K562 (cell line): ENCODE measurements around the gene ACSL3. TPM values are rescaled to one million over a fixed set of nuclear protein-coding genes. Genes with fewer than 3 reads are reported as not detected.

Source experiments
- BMI1 ChIP-seq: fragments of 150-350 bp; IDR thresholded peaks from 2 replicates; pipeline ENCODE4 v1.6.1; 2014; ENCODE audit warnings: low read length
- CEBPG ChIP-seq, 3 experiments: fragments of 200-800 bp in 1 of 3; sonication (Bioruptor generic) in 1 of 3; sonication (generic) in 1 of 3; formaldehyde crosslinking in 1 of 3; IDR thresholded peaks in 2 of 3; conservative IDR thresholded peaks in 1 of 3; 2 replicates each; pipeline versions ENCODE4 v1.6.1 to v1.8.0; 2016 to 2022; ENCODE audit warnings: missing compliant biosample characterization in 2 of 3, missing genetic modification characterization in 2 of 3, mild to moderate bottlenecking in 1 of 3, missing genetic modification reagents in 1 of 3
- JUND ChIP-seq, 2 experiments: IDR thresholded peaks; 2 replicates in 1 of 2; 3 replicates in 1 of 2; pipeline ENCODE4 v1.6.1; 2011; ENCODE audit warnings: borderline replicate concordance in 2 of 2, low read depth in 2 of 2, low read length in 2 of 2, improper control_type of control experiment in 1 of 2, missing biosample characterization in 1 of 2, missing genetic modification characterization in 1 of 2, missing genetic modification reagents in 1 of 2
- PHTF2 ChIP-seq: fragments of 250-450 bp; sonication (Bioruptor Pico); IDR thresholded peaks from 2 replicates; pipeline ENCODE4 v1.5.0; 2021; ENCODE audit warnings: mild to moderate bottlenecking
- SETDB1 ChIP-seq: IDR thresholded peaks from one replicate; pipeline ENCODE4 v1.6.1; 2012; ENCODE audit warnings: low read length, control low read depth, inconsistent platforms
- SP1 ChIP-seq: sonication (generic); formaldehyde crosslinking; IDR thresholded peaks from 2 replicates; pipeline ENCODE4 v1.8.1; 2022; ENCODE audit warnings: mild to moderate bottlenecking, missing genetic modification reagents
- SUPT5H ChIP-seq: fragments of 450-650 bp; IDR thresholded peaks from 2 replicates; pipeline ENCODE4 v1.6.1; 2016
- polyA plus RNA-seq, 8 experiments: library from polyadenylated mRNA; depleted of rRNA in 4 of 8; stranded (reverse) in 5 of 8; unstranded in 3 of 8; fragments of >200 nt; fragmentation: Nextera tagmentation in 2 of 8; fragmentation: Illumina TruSeq in 1 of 8; extraction: Ambion mirVana in 2 of 8; extraction: Trizol in 1 of 8; gene quantifications; 2 replicates each; pipeline versions ENCODE4 v1.2.1 to v1.2.3, GENCODE V29; 2011 to 2014; ENCODE audit warnings: inconsistent platforms in 1 of 8, missing spikeins in 1 of 8
- total RNA-seq, 7 experiments: library from RNA; depleted of rRNA in 6 of 7; stranded (reverse); fragments of >200 nt in 6 of 7; fragmentation: Illumina TruSeq in 2 of 7; extraction: Trizol in 2 of 7; gene quantifications; 2 replicates each; pipeline versions ENCODE4 v1.2.1 to v1.2.3, GENCODE V29; 2011 to 2021; ENCODE audit warnings: low replicate concordance in 1 of 7
- TF ChIP-seq, protein P1 (sequence below), 2 experiments: fragments of 450-650 bp in 1 of 2; sonication (generic) in 1 of 2; formaldehyde crosslinking in 1 of 2; IDR thresholded peaks; 2 replicates each; pipeline versions ENCODE4 v1.7.1 to v1.9.0; 2016 to 2022; ENCODE audit warnings: inconsistent platforms in 1 of 2, mild to moderate bottlenecking in 1 of 2, missing genetic modification reagents in 1 of 2
- TF ChIP-seq, protein P2 (sequence below): fragments of 250-450 bp; sonication (Bioruptor Pico); IDR thresholded peaks from 2 replicates; pipeline ENCODE4 v1.8.0; 2022; ENCODE audit warnings: inconsistent platforms, mild to moderate bottlenecking, moderate library complexity, borderline replicate concordance
- TF ChIP-seq, protein P3 (sequence below): IDR thresholded peaks from 2 replicates; pipeline ENCODE4 v1.6.1; 2012; ENCODE audit warnings: low read depth, low read length, improper control_type of control experiment, borderline replicate concordance
- TF ChIP-seq, protein P4 (sequence below), 2 experiments: fragments of 450-650 bp in 1 of 2; sonication (generic) in 1 of 2; formaldehyde crosslinking in 1 of 2; IDR thresholded peaks in 1 of 2; conservative IDR thresholded peaks in 1 of 2; 2 replicates each; pipeline versions ENCODE4 v1.6.1 to v1.8.1; 2016 to 2023; ENCODE audit warnings: mild to moderate bottlenecking in 2 of 2, moderate library complexity in 2 of 2, inconsistent platforms in 1 of 2, missing genetic modification reagents in 1 of 2

Gene ACSL3
- total and polyA plus RNA-seq, 9 of the 15 experiments (the other 6 are each of a cell fraction or from before 2014, with no cell fraction given), result 21.3 to 123 (median 85.2) TPM

DNA sequence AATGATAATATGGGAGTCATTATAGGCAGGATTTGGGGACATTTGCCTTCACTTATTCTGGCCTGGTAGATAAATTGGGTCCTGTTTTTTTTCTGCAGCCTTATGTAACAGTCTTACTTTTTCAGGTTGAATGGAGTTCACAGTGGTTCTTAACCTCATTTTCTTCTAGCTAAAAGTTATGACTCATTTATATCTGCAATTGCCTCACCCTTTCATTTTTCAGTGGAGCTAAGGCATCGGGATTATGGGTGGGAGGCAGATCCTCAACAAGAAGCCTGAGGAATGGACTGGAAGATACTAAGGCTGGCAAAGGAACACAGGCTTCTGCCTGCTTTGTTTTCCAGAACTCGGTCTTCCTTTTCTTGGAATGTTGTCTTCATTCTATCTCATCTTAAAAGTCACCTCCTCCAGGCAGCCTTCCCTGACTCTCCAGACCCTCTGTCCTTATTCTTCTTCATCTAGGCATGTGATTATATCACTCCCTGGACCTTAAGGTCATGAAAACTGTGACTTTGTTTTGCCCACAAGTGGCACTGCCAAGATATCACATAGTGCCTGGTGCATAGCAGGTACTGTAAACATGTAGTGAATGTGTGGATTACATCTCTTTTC lies 41.0 kb upstream of the ACSL3 start (continued):
- TF ChIP-seq, protein P1, sequence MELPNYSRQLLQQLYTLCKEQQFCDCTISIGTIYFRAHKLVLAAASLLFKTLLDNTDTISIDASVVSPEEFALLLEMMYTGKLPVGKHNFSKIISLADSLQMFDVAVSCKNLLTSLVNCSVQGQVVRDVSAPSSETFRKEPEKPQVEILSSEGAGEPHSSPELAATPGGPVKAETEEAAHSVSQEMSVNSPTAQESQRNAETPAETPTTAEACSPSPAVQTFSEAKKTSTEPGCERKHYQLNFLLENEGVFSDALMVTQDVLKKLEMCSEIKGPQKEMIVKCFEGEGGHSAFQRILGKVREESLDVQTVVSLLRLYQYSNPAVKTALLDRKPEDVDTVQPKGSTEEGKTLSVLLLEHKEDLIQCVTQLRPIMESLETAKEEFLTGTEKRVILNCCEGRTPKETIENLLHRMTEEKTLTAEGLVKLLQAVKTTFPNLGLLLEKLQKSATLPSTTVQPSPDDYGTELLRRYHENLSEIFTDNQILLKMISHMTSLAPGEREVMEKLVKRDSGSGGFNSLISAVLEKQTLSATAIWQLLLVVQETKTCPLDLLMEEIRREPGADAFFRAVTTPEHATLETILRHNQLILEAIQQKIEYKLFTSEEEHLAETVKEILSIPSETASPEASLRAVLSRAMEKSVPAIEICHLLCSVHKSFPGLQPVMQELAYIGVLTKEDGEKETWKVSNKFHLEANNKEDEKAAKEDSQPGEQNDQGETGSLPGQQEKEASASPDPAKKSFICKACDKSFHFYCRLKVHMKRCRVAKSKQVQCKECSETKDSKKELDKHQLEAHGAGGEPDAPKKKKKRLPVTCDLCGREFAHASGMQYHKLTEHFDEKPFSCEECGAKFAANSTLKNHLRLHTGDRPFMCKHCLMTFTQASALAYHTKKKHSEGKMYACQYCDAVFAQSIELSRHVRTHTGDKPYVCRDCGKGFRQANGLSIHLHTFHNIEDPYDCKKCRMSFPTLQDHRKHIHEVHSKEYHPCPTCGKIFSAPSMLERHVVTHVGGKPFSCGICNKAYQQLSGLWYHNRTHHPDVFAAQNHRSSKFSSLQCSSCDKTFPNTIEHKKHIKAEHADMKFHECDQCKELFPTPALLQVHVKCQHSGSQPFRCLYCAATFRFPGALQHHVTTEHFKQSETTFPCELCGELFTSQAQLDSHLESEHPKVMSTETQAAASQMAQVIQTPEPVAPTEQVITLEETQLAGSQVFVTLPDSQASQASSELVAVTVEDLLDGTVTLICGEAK (IDR thresholded peaks at IDR 0.05), result no peak
- TF ChIP-seq, protein P1 (CRISPR knock-in tag; IDR thresholded peaks at IDR 0.05), result no peak
- TF ChIP-seq CEBPG (CRISPR knock-in tag; IDR thresholded peaks at IDR 0.05) (peak; percentile 17; the same call in 1 of the 2 replicates), CEBPG (tag; conservative IDR thresholded peaks at IDR 0.05 in 1 of 2, IDR thresholded peaks at IDR 0.05 in 1 of 2) (peak in 1 of 2 experiments; percentile 46; a peak in 2 of 4 replicates), SUPT5H (no peak), BMI1 (no peak), JUND (IDR thresholded peaks at IDR 0.05; ENCODE audit: borderline replicate concordance, low read depth, low read length) (peak; percentile 34; the same call in 1 of the 2 replicates), JUND (tag; IDR thresholded peaks at IDR 0.05; ENCODE audit: borderline replicate concordance, low read depth, low read length) (no peak), SETDB1 (no peak), PHTF2 (no peak), SP1 (no peak)
- TF ChIP-seq, protein P2, sequence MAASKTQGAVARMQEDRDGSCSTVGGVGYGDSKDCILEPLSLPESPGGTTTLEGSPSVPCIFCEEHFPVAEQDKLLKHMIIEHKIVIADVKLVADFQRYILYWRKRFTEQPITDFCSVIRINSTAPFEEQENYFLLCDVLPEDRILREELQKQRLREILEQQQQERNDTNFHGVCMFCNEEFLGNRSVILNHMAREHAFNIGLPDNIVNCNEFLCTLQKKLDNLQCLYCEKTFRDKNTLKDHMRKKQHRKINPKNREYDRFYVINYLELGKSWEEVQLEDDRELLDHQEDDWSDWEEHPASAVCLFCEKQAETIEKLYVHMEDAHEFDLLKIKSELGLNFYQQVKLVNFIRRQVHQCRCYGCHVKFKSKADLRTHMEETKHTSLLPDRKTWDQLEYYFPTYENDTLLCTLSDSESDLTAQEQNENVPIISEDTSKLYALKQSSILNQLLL, result no peak
- TF ChIP-seq, protein P3, sequence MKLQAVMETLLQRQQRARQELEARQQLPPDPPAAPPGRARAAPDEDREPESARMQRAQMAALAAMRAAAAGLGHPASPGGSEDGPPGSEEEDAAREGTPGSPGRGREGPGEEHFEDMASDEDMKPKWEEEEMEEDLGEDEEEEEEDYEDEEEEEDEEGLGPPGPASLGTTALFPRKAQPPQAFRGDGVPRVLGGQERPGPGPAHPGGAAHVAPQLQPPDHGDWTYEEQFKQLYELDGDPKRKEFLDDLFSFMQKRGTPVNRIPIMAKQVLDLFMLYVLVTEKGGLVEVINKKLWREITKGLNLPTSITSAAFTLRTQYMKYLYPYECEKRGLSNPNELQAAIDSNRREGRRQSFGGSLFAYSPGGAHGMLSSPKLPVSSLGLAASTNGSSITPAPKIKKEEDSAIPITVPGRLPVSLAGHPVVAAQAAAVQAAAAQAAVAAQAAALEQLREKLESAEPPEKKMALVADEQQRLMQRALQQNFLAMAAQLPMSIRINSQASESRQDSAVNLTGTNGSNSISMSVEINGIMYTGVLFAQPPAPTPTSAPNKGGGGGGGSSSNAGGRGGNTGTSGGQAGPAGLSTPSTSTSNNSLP, result no peak
- TF ChIP-seq, protein P4, sequence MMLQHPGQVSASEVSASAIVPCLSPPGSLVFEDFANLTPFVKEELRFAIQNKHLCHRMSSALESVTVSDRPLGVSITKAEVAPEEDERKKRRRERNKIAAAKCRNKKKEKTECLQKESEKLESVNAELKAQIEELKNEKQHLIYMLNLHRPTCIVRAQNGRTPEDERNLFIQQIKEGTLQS (IDR thresholded peaks at IDR 0.05), result peak; percentile 77
- TF ChIP-seq, protein P4 (CRISPR knock-in tag; conservative IDR thresholded peaks at IDR 0.05), result no peak
